Fibroblast of lung (primary cell): ENCODE results near the gene OR2V2. TPM values are rescaled to one million over a fixed set of nuclear protein-coding genes. Genes with fewer than 3 reads are reported as not detected.

Source experiments
- DNase-seq, 2 donors: peaks; one replicate each; pipeline versions ENCODE4 v3.0.0 to v3.0.0-alpha.2; 2010; ENCODE audit warnings: low read depth in 2 of 2
- H2AFZ ChIP-seq: 2 replicates; pipeline ENCODE4 v1.5.1; 2012; ENCODE audit warnings: low read length, control low read depth, inconsistent platforms
- H3K27ac ChIP-seq: 2 replicates; pipeline ENCODE4 v1.5.1; 2011; ENCODE audit warnings: low read length, control low read depth; ENCODE audit not compliant: insufficient read depth
- H3K27me3 ChIP-seq: 2 replicates; pipeline ENCODE4 v1.5.1; 2011; ENCODE audit warnings: mild to moderate bottlenecking, low read length; ENCODE audit not compliant: control insufficient read depth, insufficient read depth
- H3K36me3 ChIP-seq: 2 replicates; pipeline ENCODE4 v1.5.1; 2011; ENCODE audit warnings: low read length; ENCODE audit not compliant: control insufficient read depth, insufficient read depth
- H3K4me1 ChIP-seq: 2 replicates; pipeline ENCODE4 v1.5.1; 2011; ENCODE audit warnings: low read length; ENCODE audit not compliant: control insufficient read depth, insufficient read depth; ENCODE audit errors: extremely low read depth
- H3K4me2 ChIP-seq: 2 replicates; pipeline ENCODE4 v1.5.1; 2011; ENCODE audit warnings: low read length, control low read depth; ENCODE audit not compliant: insufficient read depth; ENCODE audit errors: extremely low read depth
- H3K4me3 ChIP-seq, 4 experiments: fragments of 200-600 bp in 1 of 4; sonication (generic) in 1 of 4; replicated peaks in 1 of 4; 2 replicates each; pipeline ENCODE4 v1.5.1; 2011 to 2016; ENCODE audit warnings: low read length in 4 of 4, low read depth in 3 of 4, mild to moderate bottlenecking in 3 of 4, control low read depth in 2 of 4, inconsistent platforms in 1 of 4, mixed read lengths in 1 of 4; ENCODE audit not compliant: insufficient read depth in 1 of 4; ENCODE audit errors: control extremely low read depth in 1 of 4
- H3K79me2 ChIP-seq: 2 replicates; pipeline ENCODE4 v1.5.1; 2012; ENCODE audit warnings: mild to moderate bottlenecking, low read length, inconsistent platforms; ENCODE audit not compliant: control insufficient read depth, insufficient read depth
- H3K9ac ChIP-seq: 2 replicates; pipeline ENCODE4 v1.5.1; 2011; ENCODE audit warnings: mild to moderate bottlenecking, low read length, control low read depth; ENCODE audit not compliant: insufficient read depth
- H3K9me3 ChIP-seq: 2 replicates; pipeline ENCODE4 v1.5.1; 2012; ENCODE audit warnings: low read depth, low read length; ENCODE audit not compliant: control insufficient read depth, insufficient read depth
- H4K20me1 ChIP-seq: 2 replicates; pipeline ENCODE4 v1.5.1; 2011; ENCODE audit warnings: low read length; ENCODE audit not compliant: control insufficient read depth, insufficient read depth; ENCODE audit errors: extremely low read depth
- CTCF ChIP-seq, 2 donors: IDR thresholded peaks in 1 of 2; conservative IDR thresholded peaks in 1 of 2; 1 replicate in 1 of 2; 2 replicates in 1 of 2; pipeline ENCODE4 v1.5.1; 2011 to 2012; ENCODE audit warnings: low read length in 2 of 2, control low read depth in 1 of 2, inconsistent platforms in 1 of 2, low read depth in 1 of 2, mild to moderate bottlenecking in 1 of 2
- EZH2 ChIP-seq: IDR thresholded peaks from 2 replicates; pipeline ENCODE4 v1.5.1; 2012; ENCODE audit warnings: low read length, control low read depth, mild to moderate bottlenecking; ENCODE audit errors: missing control alignments
- polyA plus RNA-seq, 2 donors: library from polyadenylated mRNA; depleted of rRNA in 1 of 2; stranded (reverse) in 1 of 2; unstranded in 1 of 2; fragments of >200 nt; gene quantifications; 2 replicates each; pipeline ENCODE4 v1.2.1, GENCODE V29; 2011 to 2012; ENCODE audit warnings: missing spikeins in 1 of 2
- total RNA-seq: library from RNA; depleted of rRNA; stranded (reverse); fragments of >200 nt; gene quantifications from 2 replicates; pipeline ENCODE4 v1.2.1, GENCODE V29; 2014

Gene OR2V2
- total and polyA plus RNA-seq, 2 donors (not counting 1 experiment from before 2014, with no cell fraction given): not detected

GRCh38 chr5:181120306-181120705, 27.1 kb upstream of the OR2V2 start:
- H3K36me3 ChIP-seq: no peaks in the 10 kb centered on the region
- no peaks in the 10 kb centered on the region for H3K4me1 ChIP-seq
- H3K4me3 ChIP-seq: no peak overlapping the region
- no peak overlapping the region for H2AFZ ChIP-seq
- H3K9ac ChIP-seq: no peak overlapping the region
- H3K79me2 ChIP-seq: no peaks in the 10 kb centered on the region
- H4K20me1 ChIP-seq: no peaks in the 10 kb centered on the region
- TF ChIP-seq CTCF (conservative IDR thresholded peaks at IDR 0.05 in 1 of 2, IDR thresholded peaks at IDR 0.05 in 1 of 2; ENCODE audit: low read depth in 1 of 2, low read length in 2 of 2) (no peak), EZH2 (no peak)
- no peaks in the 10 kb centered on the region for H3K27me3 ChIP-seq
- DNase-seq: peak; percentile 34 to 53
- H3K4me2 ChIP-seq: no peak overlapping the region
- H3K27ac ChIP-seq: no peak overlapping the region
- H3K9me3 ChIP-seq: no peaks in the 10 kb centered on the region

- Histone ChIP-seq H3K36me3 (no peaks in the 10 kb centered on the region), H3K4me3 (no peak overlapping the region), H3K79me2 (no peaks in the 10 kb centered on the region), H2AFZ (no peak overlapping the region), H3K4me2 (no peak overlapping the region), H3K9ac (no peak overlapping the region), H3K4me1 (no peaks in the 10 kb centered on the region), H3K9me3 (no peaks in the 10 kb centered on the region), H4K20me1 (no peaks in the 10 kb centered on the region), H3K27ac (no peak overlapping the region), H3K27me3 (no peaks in the 10 kb centered on the region)
- no peak for TF ChIP-seq CTCF (conservative IDR thresholded peaks at IDR 0.05 in 1 of 2, IDR thresholded peaks at IDR 0.05 in 1 of 2; ENCODE audit: low read depth in 1 of 2, low read length in 2 of 2)
- no peak for TF ChIP-seq EZH2
- no peak for DNase-seq
These were observed 26.6 kb upstream of the OR2V2 start for GRCh38 chr5:181120761-181121160.

GRCh38 chr5:181121675-181122561, 25.5 kb upstream of the OR2V2 start:
- TF ChIP-seq EZH2: no peak
- no peak for TF ChIP-seq CTCF (conservative IDR thresholded peaks at IDR 0.05 in 1 of 2, IDR thresholded peaks at IDR 0.05 in 1 of 2; ENCODE audit: low read depth in 1 of 2, low read length in 2 of 2)
- peak overlapping the region; percentile 9 for H3K4me2 ChIP-seq
- no peaks in the 10 kb centered on the region for H3K79me2 ChIP-seq
- H3K9ac ChIP-seq: no peak overlapping the region
- no peak overlapping the region for H3K27ac ChIP-seq
- peak overlapping the region; percentile 24 for H2AFZ ChIP-seq
- H3K36me3 ChIP-seq: no peaks in the 10 kb centered on the region
- H4K20me1 ChIP-seq: no peaks in the 10 kb centered on the region
- no peaks in the 10 kb centered on the region for H3K27me3 ChIP-seq
- no peak for DNase-seq
- no peaks in the 10 kb centered on the region for H3K9me3 ChIP-seq
- H3K4me1 ChIP-seq: no peaks in the 10 kb centered on the region
- no peak overlapping the region for H3K4me3 ChIP-seq
